Keratinocyte (primary cell): ENCODE results near the gene TMEM9. TPM values are rescaled to one million over a fixed set of nuclear protein-coding genes. Genes with fewer than 3 reads are reported as not detected.
"Not testable (repeated sequence)": the region's sequence is repeated elsewhere in the genome, so short reads cannot be mapped to it uniquely, and the experiment has no call there.

ENCODE experiments used
- DNase-seq: peaks from one replicate; pipeline ENCODE4 v3.0.0-alpha.2; 2011; ENCODE audit warnings: low read depth, missing footprints, low spot score
- FAIRE-seq: peaks from 2 replicates; lab custom pipeline; 2011; peaks lifted over from hg19 to GRCh38; lab: Jason Lieb, UNC
- H2AFZ ChIP-seq: 2 replicates; pipeline ENCODE4 v1.6.0; 2012; ENCODE audit warnings: low read length, control low read depth, inconsistent platforms; ENCODE audit not compliant: control insufficient read depth
- H3K27ac ChIP-seq: 2 replicates; pipeline ENCODE4 v1.5.1; 2011; ENCODE audit warnings: low read length; ENCODE audit not compliant: control insufficient read depth, insufficient read depth
- H3K27me3 ChIP-seq: 3 replicates; pipeline ENCODE4 v1.6.0; 2011; ENCODE audit warnings: low read length; ENCODE audit not compliant: control insufficient read depth, insufficient read depth; ENCODE audit errors: extremely low read depth
- H3K36me3 ChIP-seq, 2 experiments: 2 replicates in 1 of 2; 3 replicates in 1 of 2; pipeline ENCODE4 v1.5.1; 2011; ENCODE audit warnings: low read length in 2 of 2, mild to moderate bottlenecking in 1 of 2; ENCODE audit not compliant: control insufficient read depth in 2 of 2, insufficient read depth in 2 of 2; ENCODE audit errors: extremely low read depth in 1 of 2
- H3K4me1 ChIP-seq: 3 replicates; pipeline ENCODE4 v1.5.1; 2011; ENCODE audit warnings: low read length; ENCODE audit not compliant: control insufficient read depth, insufficient read depth; ENCODE audit errors: extremely low read depth
- H3K4me2 ChIP-seq: 3 replicates; pipeline ENCODE4 v1.6.0; 2011; ENCODE audit warnings: low read depth, low read length; ENCODE audit not compliant: control insufficient read depth, insufficient read depth; ENCODE audit errors: extremely low read depth
- H3K4me3 ChIP-seq, 3 experiments: fragments of 200-600 bp in 1 of 3; sonication (generic) in 1 of 3; 2 replicates in 2 of 3; 3 replicates in 1 of 3; pipeline ENCODE4 v1.5.1; 2011 to 2016; ENCODE audit warnings: low read length in 3 of 3, mild to moderate bottlenecking in 3 of 3, control low read depth in 2 of 3, inconsistent platforms in 1 of 3, low read depth in 1 of 3, mixed read lengths in 1 of 3, mixed run types in 1 of 3, moderate library complexity in 1 of 3; ENCODE audit not compliant: control insufficient read depth in 2 of 3, insufficient read depth in 2 of 3; ENCODE audit errors: extremely low read depth in 1 of 3
- H3K79me2 ChIP-seq: 2 replicates; pipeline ENCODE4 v1.6.0; 2012; ENCODE audit warnings: low read length; ENCODE audit not compliant: control insufficient read depth, insufficient read depth
- H3K9ac ChIP-seq: 3 replicates; pipeline ENCODE4 v1.6.0; 2011; ENCODE audit warnings: low read length; ENCODE audit not compliant: control insufficient read depth, insufficient read depth; ENCODE audit errors: extremely low read depth
- H3K9me1 ChIP-seq: 3 replicates; pipeline ENCODE4 v1.6.0; 2011; ENCODE audit warnings: low read length; ENCODE audit not compliant: control insufficient read depth, insufficient read depth; ENCODE audit errors: extremely low read depth
- H3K9me3 ChIP-seq: 2 replicates; pipeline ENCODE4 v1.5.1; 2012; ENCODE audit warnings: low read depth, low read length; ENCODE audit not compliant: control insufficient read depth
- H4K20me1 ChIP-seq: 3 replicates; pipeline ENCODE4 v1.6.0; 2011; ENCODE audit warnings: low read length; ENCODE audit not compliant: control insufficient read depth, insufficient read depth; ENCODE audit errors: extremely low read depth
- CTCF ChIP-seq, 3 experiments: IDR thresholded peaks in 1 of 3; conservative IDR thresholded peaks in 1 of 3; optimal IDR thresholded peaks in 1 of 3; 2 replicates in 2 of 3; 3 replicates in 1 of 3; pipeline versions ENCODE3 to v1.5.1; 2011; ENCODE audit warnings: low read length in 3 of 3, mild to moderate bottlenecking in 3 of 3, moderate library complexity in 2 of 3, control low read depth in 1 of 3, inconsistent platforms in 1 of 3; ENCODE audit not compliant: insufficient read depth in 2 of 3; ENCODE audit errors: extremely low read depth in 1 of 3
- EZH2 ChIP-seq: IDR thresholded peaks from one replicate; pipeline ENCODE4 v1.6.1; 2012; ENCODE audit warnings: inconsistent platforms, mild to moderate bottlenecking, low read length, moderate library complexity
- dilution Hi-C: fragments of 300-500 bp; cut with MboI; formaldehyde crosslinking; loops from one replicate; pipeline ENCODE4 v1.7.0; 2020; ENCODE audit warnings: low sequenced_read_pairs; ENCODE audit not compliant: extremely low pct_ligation_motif_present
- polyA plus RNA-seq, 5 experiments: library from polyadenylated mRNA; depleted of rRNA in 3 of 5; stranded (reverse) in 3 of 5; stranded (forward) in 1 of 5; unstranded in 1 of 5; fragments of >200 nt; gene quantifications; 1 replicate in 1 of 5; 2 replicates in 3 of 5; 3 replicates in 1 of 5; pipeline versions ENCODE4 v1.2.1 to v1.2.3, GENCODE V29; 2011 to 2012; ENCODE audit warnings: missing spikeins in 2 of 5, low read depth in 1 of 5, low replicate concordance in 1 of 5

The TMEM9 gene
- polyA plus RNA-seq, 1 donor (not counting 4 experiments of a cell fraction or from before 2014, with no cell fraction given): 56.0 TPM

GRCh38 chr1:201164645-201165044, 10.4 kb upstream of the TMEM9 start:
- no peak overlapping the region for H3K4me2 ChIP-seq
- no peak overlapping the region for H2AFZ ChIP-seq
- no peaks in the 10 kb centered on the region for H3K36me3 ChIP-seq
- no peak overlapping the region for H3K4me3 ChIP-seq
- peaks cover 5% of the 10 kb centered on the region for H3K4me1 ChIP-seq
- H3K9me3 ChIP-seq: no peaks in the 10 kb centered on the region
- peaks cover 3% of the 10 kb centered on the region for H3K27me3 ChIP-seq
- FAIRE-seq (no peak), DNase-seq (no peak)
- no peaks in the 10 kb centered on the region for H3K9me1 ChIP-seq
- no peak overlapping the region for H3K27ac ChIP-seq
- H3K79me2 ChIP-seq: no peaks in the 10 kb centered on the region
- TF ChIP-seq CTCF (optimal IDR thresholded peaks at IDR 0.05 in 1 of 3, IDR thresholded peaks at IDR 0.05 in 1 of 3, conservative IDR thresholded peaks at IDR 0.05 in 1 of 3; ENCODE audit: extremely low read depth in 1 of 3, insufficient read depth in 2 of 3, low read length in 3 of 3) (no peak), EZH2 (no peak)
- dilution Hi-C loops: no loop called here
- no peaks in the 10 kb centered on the region for H4K20me1 ChIP-seq
- H3K9ac ChIP-seq: no peak overlapping the region

GRCh38 chr1:201163707-201164106, 9.4 kb upstream of the TMEM9 start:
- Histone ChIP-seq H3K4me1 (no peaks in the 10 kb centered on the region), H4K20me1 (no peaks in the 10 kb centered on the region), H3K27ac (no peak overlapping the region), H3K9me3 (no peaks in the 10 kb centered on the region), H2AFZ (no peak overlapping the region), H3K36me3 (no peaks in the 10 kb centered on the region), H3K4me2 (no peak overlapping the region), H3K79me2 (no peaks in the 10 kb centered on the region), H3K9ac (no peak overlapping the region), H3K9me1 (no peaks in the 10 kb centered on the region), H3K27me3 (peaks cover 3% of the 10 kb centered on the region), H3K4me3 (no peak overlapping the region)
- DNase-seq (no peak), FAIRE-seq (no peak)
- TF ChIP-seq CTCF (optimal IDR thresholded peaks at IDR 0.05 in 1 of 3, IDR thresholded peaks at IDR 0.05 in 1 of 3, conservative IDR thresholded peaks at IDR 0.05 in 1 of 3; ENCODE audit: extremely low read depth in 1 of 3, insufficient read depth in 2 of 3, low read length in 3 of 3) (no peak), EZH2 (no peak)
- dilution Hi-C loops: no loop called here

- DNase-seq, H4K20me1 ChIP-seq, H3K9me3 ChIP-seq, dilution Hi-C loops, H3K4me2 ChIP-seq, H3K36me3 ChIP-seq, H3K9me1 ChIP-seq, H3K79me2 ChIP-seq, H3K4me3 ChIP-seq, H3K4me1 ChIP-seq, FAIRE-seq, H3K9ac ChIP-seq, H2AFZ ChIP-seq, H3K27me3 ChIP-seq, H3K27ac ChIP-seq: not testable (repeated sequence)
Observed at GRCh38 chr1:201163036-201163435, 8.8 kb upstream of the TMEM9 start.
